Stimulated activated CD8-positive, alpha-beta memory T cell treated with anti-CD3 and anti-CD28 coated beads, Interleukin-15, amount 100 ng/mL, for 4 hours (primary cell): ENCODE measurements around the gene HIGD2A.

Experiments
- DNase-seq, 2 donors: peaks; one replicate each; pipeline ENCODE4 v3.0.0-alpha.2; 2020; ENCODE audit warnings: low read depth in 2 of 2

Gene HIGD2A

GRCh38 chr5:176415952-176416924 is 27.7 kb downstream of the HIGD2A start, which contains the start of gene CLTB:
CLTB (minus strand) TSS chr5:176416539; CDS start chr5:176416363, 176 bp downstream.
- peak; percentile 72 to 87 for DNase-seq

GRCh38 chr5:176416965-176417364 is 28.4 kb downstream of the HIGD2A start:
- DNase-seq: no peak

- DNase-seq: no peak
These were observed 29.7 kb downstream of the HIGD2A start for GRCh38 chr5:176418251-176418650.

- DNase-seq: no peak
These were observed 31.5 kb downstream of the HIGD2A start for GRCh38 chr5:176420086-176420485.

- DNase-seq: no peak
These were observed 32.5 kb downstream of the HIGD2A start for GRCh38 chr5:176420972-176421544.

GRCh38 chr5:176424181-176424580 is 35.6 kb downstream of the HIGD2A start:
- no peak for DNase-seq

- no peak for DNase-seq
These were observed 36.6 kb downstream of the HIGD2A start for GRCh38 chr5:176425138-176425537.

GRCh38 chr5:176425791-176426190 is 37.2 kb downstream of the HIGD2A start:
- DNase-seq: no peak

- DNase-seq: no peak
These were observed 38.3 kb downstream of the HIGD2A start for GRCh38 chr5:176426876-176427275.

GRCh38 chr5:176427971-176428370 is 39.4 kb downstream of the HIGD2A start:
- no peak for DNase-seq

- no peak for DNase-seq
These were observed 41.4 kb downstream of the HIGD2A start for GRCh38 chr5:176429972-176430371.

- DNase-seq: no peak
These were observed 44.2 kb downstream of the HIGD2A start for GRCh38 chr5:176432707-176433106.

GRCh38 chr5:176436656-176437055 is 48.1 kb downstream of the HIGD2A start:
- no peak for DNase-seq

GRCh38 chr5:176438959-176439757 is 50.6 kb downstream of the HIGD2A start:
- no peak for DNase-seq
